GM19467 (cell line): ENCODE data around the gene F11R.
A peak's percentile ranks its signal among the peaks of the same experiment; 100 is the strongest.
"Not testable (repeated sequence)": the region's sequence is repeated elsewhere in the genome, so short reads cannot be mapped to it uniquely, and the experiment has no call there.

Experiments used
- ATAC-seq: cut with Tn5 transposase; IDR thresholded peaks from one replicate; pipeline ENCODE4 v1.9.1; 2021; ENCODE audit warnings: mild to moderate bottlenecking, moderate library complexity; ENCODE audit not compliant: unreplicated experiment

Gene F11R

GRCh38 chr1:161020509-161021164 lies at the start of gene F11R:
Gene F11R, minus strand, starts transcription at chr1:161021152. Its CDS starts 79 bp downstream, at chr1:161021073.
- ATAC-seq: peak; percentile 27

GRCh38 chr1:161069731-161070270 lies 48.8 kb upstream of the F11R start, which contains the start of gene ARHGAP30:
Gene ARHGAP30, minus strand, starts transcription at chr1:161069891. Its CDS starts 267 bp downstream, at chr1:161069624.
- ATAC-seq: peak; percentile 81

- ATAC-seq: peak; percentile 2
Measured at GRCh38 chr1:161069241-161069640, 48.3 kb upstream of the F11R start.

GRCh38 chr1:161068306-161069234 lies 47.6 kb upstream of the F11R start:
- ATAC-seq: peak; percentile 57

GRCh38 chr1:161066694-161067093 lies 45.7 kb upstream of the F11R start:
- no peak for ATAC-seq

- ATAC-seq: not testable (repeated sequence)
Measured at GRCh38 chr1:161065681-161066080, 44.7 kb upstream of the F11R start.

GRCh38 chr1:161063936-161064335 lies 43.0 kb upstream of the F11R start:
- ATAC-seq: not testable (repeated sequence)

DNA sequence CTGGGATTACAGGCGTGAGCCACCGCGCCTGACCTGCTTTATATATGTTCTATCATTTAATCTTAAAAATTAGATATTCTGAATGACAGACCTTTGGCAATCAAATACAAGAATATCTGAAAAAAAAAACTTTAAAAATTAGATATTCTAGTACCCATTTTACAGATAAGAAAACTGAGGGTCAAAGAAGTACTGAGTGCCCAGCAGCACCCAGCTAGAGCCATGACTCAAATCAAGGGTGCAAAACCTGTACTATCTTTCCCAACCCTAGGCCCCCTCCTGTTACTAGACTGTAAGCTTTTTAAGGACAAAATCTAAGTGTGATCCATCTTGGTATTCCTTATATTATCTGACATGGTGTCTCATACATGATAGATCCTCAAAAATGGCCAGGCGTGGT lies 40.5 kb upstream of the F11R start:
- ATAC-seq: no peak

GRCh38 chr1:161059293-161059692 lies 38.3 kb upstream of the F11R start:
- ATAC-seq: no peak

GRCh38 chr1:161054805-161055204 lies 33.9 kb upstream of the F11R start:
- ATAC-seq: no peak

DNA sequence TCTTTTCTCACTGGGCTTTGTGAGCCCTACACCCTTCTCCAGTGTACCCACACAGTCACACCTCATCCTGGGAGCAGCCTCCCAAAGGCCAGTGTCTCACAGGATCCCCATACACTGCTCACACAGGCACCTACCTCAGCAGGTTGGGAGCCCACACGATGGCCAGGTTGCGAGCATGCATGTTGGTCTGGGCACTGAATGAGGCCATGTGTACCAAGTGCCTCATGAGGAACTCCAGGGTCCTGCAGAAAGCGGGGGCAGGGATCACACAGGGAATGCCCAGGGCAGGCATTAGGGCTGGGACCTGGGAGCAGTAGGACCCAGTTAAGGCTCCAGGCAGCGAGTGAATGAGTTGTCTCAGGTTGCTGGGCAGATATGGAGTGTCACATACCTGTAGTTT lies 33.3 kb upstream of the F11R start:
- no peak for ATAC-seq

DNA sequence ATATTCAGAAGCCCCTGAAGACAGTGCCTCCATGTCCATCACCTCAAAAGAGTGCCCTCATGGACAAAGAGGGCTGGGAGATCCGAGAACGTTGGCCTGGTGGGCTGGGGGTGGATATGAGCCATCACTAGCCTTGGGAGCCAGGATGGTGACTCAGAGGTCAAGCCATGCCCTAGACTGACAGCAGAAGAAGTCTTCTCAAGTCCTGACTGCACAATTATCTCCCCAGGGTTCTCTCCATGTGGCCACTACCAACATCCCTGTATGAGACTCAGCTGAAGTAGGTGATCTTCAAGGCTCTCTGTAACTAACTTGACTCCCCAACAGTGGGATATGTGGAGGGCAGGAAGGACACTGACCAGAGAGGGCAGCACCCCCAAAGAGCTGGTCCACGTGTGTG lies 31.9 kb upstream of the F11R start:
- no peak for ATAC-seq

DNA sequence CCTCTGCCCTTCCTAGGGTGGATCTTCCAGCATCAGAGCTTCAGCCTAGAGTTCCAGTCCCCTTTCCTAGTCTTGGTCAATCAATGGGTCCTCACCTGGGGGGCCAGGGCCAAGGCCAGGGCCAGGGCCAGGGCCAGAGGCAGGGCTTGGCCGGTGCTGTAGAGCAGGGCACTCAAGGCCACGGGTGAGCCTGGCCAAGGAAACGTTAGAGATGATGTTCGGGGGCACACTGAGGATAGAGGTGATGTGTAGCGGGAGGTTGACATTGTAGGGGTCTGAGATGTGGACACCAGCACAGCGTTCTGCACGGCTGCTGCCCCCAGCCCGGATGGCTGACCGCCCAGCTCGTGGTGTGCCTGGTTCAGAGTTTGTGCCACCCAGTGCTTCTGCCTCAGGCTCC lies 30.3 kb upstream of the F11R start:
- ATAC-seq: no peak

GRCh38 chr1:161048949-161049722 lies 28.2 kb upstream of the F11R start:
- ATAC-seq: no peak

- no peak for ATAC-seq
Measured at GRCh38 chr1:161047436-161048420, 26.8 kb upstream of the F11R start.

DNA sequence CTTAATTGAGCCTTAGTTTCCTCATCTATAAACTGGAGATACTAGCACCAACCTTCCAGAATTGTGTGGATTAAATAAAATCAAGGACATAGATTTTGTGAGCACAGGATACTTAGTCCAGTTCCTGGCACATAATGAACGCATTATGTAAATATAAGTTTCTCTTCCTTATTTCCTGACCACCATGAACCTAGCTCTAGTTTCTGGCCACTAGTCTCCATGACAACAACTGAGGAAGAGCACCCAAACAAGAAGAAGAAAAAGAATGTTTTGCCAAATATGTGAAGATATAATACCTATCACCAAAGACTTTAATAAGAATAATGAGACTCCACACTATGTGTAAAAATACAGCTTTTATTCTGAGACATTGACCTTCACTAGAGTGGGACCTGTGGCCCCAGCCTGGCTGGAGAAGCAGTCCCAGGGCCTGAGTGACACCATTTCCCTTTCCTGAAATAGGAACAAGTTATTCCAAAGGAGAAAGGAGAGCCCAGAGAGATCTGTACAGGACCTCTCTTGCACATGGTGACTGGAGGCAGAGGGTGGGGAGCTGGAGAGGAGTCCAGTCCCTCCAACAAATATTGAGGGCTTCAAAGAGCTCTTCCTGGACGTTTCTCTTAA lies 25.8 kb upstream of the F11R start:
- ATAC-seq: peak; percentile 34

DNA sequence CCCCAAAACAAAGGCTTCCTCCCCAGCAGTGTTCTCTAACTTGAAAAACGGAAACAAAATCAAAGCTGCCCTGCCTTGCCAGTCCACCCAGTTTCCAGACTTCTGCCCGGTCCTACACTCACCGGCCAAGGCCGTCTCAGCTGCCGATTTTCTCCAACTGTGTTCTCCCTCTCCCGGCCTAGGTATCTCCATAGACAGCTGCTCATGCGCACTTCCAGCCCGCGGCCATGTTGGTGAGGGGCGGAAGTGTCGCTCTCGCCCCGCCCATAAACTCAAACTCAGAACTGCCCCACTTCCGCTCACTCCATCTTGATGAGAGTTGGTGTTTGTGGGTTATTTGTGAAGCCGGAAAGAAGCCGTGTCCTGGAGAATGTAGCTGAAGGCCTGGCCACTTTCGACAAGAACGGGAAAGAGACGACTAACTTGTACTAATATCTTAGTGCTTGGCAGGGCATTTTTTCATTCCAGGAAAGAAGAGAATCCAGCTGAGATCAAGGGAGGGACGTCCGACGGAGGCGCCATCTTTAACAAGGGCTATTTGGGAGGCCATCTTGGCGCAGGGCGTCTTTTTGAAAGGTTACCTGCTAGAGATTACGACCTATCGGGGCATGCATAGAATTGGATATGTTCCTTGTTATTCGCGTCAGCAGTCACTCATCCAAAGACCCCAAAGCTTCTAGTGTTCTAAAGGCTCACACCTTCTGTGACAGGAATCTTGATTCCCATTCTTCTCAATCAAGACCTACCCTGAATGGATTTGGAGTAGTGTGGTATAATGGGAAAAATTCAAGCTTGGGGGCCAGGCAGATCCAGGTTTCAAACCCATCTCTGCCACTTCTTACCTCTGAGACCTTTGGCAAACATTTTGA lies 25.0 kb upstream of the F11R start, which contains the start of gene USF1:
Gene USF1, minus strand, starts transcription at position 242 of the 869 bp plus-strand sequence. CDS start 2,702 bp downstream, outside the sequence.
- peak; percentile 55 for ATAC-seq
